ENCODE measurements around the gene PEX5L.

The PEX5L gene

DNA sequence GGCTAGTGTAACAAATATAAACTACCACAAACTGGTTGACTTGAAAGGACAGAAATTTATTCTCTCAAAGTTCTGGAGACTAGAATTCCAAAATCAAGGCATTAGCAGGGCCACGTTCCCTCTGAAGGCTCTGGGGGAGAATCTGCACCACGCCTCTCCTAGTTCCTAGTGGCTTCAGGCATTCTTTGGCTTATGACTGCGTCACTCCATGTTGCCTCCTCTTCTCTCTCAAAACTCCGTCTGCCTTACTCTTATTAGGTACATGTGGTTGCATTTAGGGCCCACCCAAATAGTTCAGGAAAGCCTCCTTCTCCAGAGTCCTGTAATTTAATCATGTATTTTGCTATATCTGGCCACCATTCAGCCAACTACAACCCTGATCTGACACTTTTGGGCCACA lies 174.8 kb downstream of the PEX5L start:
- no peak for TF ChIP-seq TAF1 (IDR thresholded peaks at IDR 0.05; ENCODE audit: borderline replicate concordance, insufficient read depth, low read length)
- TF ChIP-seq FOXP2 (optimal IDR thresholded peaks at IDR 0.05; ENCODE audit: borderline replicate concordance, extremely low read depth, extremely low read length, insufficient read depth): no peak
- no peak for TF ChIP-seq POLR2AphosphoS5 (IDR thresholded peaks at IDR 0.05; ENCODE audit: low read depth, low read length)
- TF ChIP-seq, protein P1, sequence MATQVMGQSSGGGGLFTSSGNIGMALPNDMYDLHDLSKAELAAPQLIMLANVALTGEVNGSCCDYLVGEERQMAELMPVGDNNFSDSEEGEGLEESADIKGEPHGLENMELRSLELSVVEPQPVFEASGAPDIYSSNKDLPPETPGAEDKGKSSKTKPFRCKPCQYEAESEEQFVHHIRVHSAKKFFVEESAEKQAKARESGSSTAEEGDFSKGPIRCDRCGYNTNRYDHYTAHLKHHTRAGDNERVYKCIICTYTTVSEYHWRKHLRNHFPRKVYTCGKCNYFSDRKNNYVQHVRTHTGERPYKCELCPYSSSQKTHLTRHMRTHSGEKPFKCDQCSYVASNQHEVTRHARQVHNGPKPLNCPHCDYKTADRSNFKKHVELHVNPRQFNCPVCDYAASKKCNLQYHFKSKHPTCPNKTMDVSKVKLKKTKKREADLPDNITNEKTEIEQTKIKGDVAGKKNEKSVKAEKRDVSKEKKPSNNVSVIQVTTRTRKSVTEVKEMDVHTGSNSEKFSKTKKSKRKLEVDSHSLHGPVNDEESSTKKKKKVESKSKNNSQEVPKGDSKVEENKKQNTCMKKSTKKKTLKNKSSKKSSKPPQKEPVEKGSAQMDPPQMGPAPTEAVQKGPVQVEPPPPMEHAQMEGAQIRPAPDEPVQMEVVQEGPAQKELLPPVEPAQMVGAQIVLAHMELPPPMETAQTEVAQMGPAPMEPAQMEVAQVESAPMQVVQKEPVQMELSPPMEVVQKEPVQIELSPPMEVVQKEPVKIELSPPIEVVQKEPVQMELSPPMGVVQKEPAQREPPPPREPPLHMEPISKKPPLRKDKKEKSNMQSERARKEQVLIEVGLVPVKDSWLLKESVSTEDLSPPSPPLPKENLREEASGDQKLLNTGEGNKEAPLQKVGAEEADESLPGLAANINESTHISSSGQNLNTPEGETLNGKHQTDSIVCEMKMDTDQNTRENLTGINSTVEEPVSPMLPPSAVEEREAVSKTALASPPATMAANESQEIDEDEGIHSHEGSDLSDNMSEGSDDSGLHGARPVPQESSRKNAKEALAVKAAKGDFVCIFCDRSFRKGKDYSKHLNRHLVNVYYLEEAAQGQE (IDR thresholded peaks at IDR 0.05; ENCODE audit: insufficient read depth in 1 of 2, low read depth in 2 of 2, low read length in 2 of 2): no peak
- TF ChIP-seq SIN3A (IDR thresholded peaks at IDR 0.05; ENCODE audit: borderline replicate concordance, insufficient read depth, low read length): no peak

DNA sequence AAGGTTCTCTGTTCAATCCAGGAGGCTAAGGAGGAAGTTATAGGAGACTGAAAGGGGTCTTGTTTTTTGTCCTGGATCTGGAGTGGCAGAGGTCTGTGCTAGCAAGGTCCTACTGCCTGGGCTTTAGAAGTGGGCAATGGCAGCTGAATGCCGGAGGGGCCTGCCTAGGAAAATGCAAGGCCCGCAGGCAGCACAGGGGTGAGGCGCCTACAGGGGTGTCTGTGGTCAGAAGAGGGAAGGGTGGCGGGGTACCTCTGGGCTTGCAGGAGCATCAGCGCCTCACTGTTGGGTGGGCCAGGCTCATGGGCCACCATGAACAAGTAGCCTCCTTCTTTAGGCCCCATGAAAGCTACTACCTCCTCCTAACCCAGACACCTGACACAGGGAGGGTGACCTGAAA lies 175.4 kb downstream of the PEX5L start:
- TF ChIP-seq POLR2AphosphoS5 (IDR thresholded peaks at IDR 0.05; ENCODE audit: low read depth, low read length): no peak
- no peak for TF ChIP-seq FOXP2 (optimal IDR thresholded peaks at IDR 0.05; ENCODE audit: borderline replicate concordance, extremely low read depth, extremely low read length, insufficient read depth)
- TF ChIP-seq, protein P1 (IDR thresholded peaks at IDR 0.05; ENCODE audit: insufficient read depth in 1 of 2, low read depth in 2 of 2, low read length in 2 of 2): no peak
- no peak for TF ChIP-seq SIN3A (IDR thresholded peaks at IDR 0.05; ENCODE audit: borderline replicate concordance, insufficient read depth, low read length)
- no peak for TF ChIP-seq TAF1 (IDR thresholded peaks at IDR 0.05; ENCODE audit: borderline replicate concordance, insufficient read depth, low read length)

DNA sequence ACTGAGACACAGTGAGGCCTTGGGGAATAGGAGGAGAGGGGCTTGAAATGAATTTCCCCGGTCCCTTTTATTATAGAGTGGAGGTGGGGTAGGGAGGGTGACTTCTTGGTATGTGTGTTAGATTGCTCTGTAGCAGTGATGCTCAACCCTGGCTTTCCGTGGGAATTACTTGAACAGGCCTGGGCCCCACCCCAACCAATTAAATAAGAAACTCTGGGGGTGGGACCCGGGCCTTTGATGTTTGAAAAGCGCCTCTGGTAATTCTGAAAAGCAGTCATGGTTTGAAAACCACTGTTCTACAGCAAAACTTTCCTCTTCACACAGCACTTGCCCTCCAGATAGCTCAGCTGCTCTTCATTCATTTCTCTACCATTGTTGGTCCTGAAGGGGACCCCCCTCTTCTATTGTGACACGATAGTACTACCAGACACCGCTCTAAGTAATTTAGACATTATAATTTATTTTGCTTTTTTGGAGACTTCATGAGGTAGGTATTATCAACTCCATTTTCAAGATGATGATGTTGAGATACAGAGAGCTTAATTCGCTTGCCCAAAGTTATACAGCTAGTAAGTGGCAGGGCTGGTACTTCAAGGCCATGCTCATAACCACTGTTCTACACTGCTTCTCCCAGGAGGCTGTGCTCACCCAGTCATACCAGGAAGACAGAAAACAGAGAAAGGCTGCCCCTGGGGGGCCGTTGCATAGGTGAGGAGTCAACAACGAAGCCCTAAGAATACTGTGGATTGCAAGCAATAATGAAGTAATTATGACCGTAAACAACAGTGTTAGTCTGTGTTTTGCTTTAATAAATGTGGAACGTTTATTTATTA lies 176.2 kb downstream of the PEX5L start:
- TF ChIP-seq TAF1 (IDR thresholded peaks at IDR 0.05; ENCODE audit: borderline replicate concordance, insufficient read depth, low read length) (no peak), FOXP2 (optimal IDR thresholded peaks at IDR 0.05; ENCODE audit: borderline replicate concordance, extremely low read depth, extremely low read length, insufficient read depth) (no peak), SIN3A (IDR thresholded peaks at IDR 0.05; ENCODE audit: borderline replicate concordance, insufficient read depth, low read length) (no peak), POLR2AphosphoS5 (IDR thresholded peaks at IDR 0.05; ENCODE audit: low read depth, low read length) (no peak)
- TF ChIP-seq, protein P1 (IDR thresholded peaks at IDR 0.05; ENCODE audit: insufficient read depth in 1 of 2, low read depth in 2 of 2, low read length in 2 of 2): no peak

DNA sequence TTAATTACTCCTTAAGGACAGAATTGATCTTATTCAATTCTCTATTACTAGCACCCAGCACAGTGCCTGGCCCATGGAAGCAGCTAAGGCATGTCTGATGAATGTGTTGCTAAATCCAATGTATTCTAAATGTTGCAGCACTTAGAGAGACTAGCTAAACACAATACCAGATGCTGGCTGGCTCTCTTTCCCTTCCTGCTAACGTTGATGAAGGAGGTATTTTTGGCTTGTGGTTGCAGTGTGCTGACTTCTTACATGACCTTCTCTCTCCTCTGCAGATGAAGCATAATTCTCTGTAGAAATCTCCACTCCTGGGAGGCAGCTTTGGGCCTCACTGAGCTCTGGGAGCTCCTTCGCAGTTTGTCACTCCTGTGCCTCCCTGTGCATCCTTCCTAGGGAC lies 183.6 kb downstream of the PEX5L start:
- TF ChIP-seq TAF1 (IDR thresholded peaks at IDR 0.05; ENCODE audit: borderline replicate concordance, insufficient read depth, low read length) (no peak), POLR2AphosphoS5 (IDR thresholded peaks at IDR 0.05; ENCODE audit: low read depth, low read length) (no peak), FOXP2 (optimal IDR thresholded peaks at IDR 0.05; ENCODE audit: borderline replicate concordance, extremely low read depth, extremely low read length, insufficient read depth) (no peak), SIN3A (IDR thresholded peaks at IDR 0.05; ENCODE audit: borderline replicate concordance, insufficient read depth, low read length) (no peak)
- TF ChIP-seq, protein P1 (IDR thresholded peaks at IDR 0.05; ENCODE audit: insufficient read depth in 1 of 2, low read depth in 2 of 2, low read length in 2 of 2): no peak

Data from PFSK-1 (cell line).